ENCODE measurements around the gene TBCK.

Gene TBCK

DNA sequence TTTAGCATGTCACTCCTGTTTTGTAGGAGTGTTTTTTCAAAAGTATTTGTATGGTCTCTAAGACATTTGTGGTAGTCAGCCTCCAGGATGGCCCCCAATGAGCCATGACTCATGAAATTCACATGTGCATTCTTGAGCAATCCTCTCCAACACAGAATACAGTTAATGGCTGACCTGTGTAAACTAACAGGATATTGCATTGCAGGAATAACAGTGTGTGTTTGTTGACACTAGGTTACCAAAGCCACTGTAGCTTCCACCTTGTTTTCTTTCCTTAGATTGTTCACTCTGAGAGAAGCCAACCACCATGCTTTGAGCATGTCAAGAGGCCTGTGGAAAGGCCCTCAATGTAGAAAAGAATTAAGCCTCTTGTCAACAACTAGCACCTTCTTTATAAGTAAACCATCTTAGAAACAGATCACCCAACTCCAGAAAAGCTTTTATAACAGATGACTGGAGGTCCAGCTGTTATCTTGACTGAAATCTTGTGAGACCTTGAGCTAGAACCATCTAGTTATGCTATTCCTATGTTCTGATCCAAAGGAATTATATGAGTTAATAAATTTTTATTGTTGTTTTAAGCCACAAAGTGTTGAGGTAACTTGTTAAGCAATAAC, 28.5 kb downstream of the TBCK start:
- Histone ChIP-seq H3K4me3 (ENCODE audit: low read depth, low read length) (no peak overlapping the region), H3K27ac (ENCODE audit: low read depth, low read length) (peak overlapping the region; percentile 40), H3K9ac (ENCODE audit: low read depth, low read length) (no peak overlapping the region), H3K4me1 (ENCODE audit: control insufficient read depth, insufficient read depth, low read length) (peaks cover 7% of the 10 kb centered on the region; the same call in 1 of the 2 replicates), H3K36me3 (ENCODE audit: control insufficient read depth, insufficient read depth, low read length) (no peaks in the 10 kb centered on the region), H3K9me3 (ENCODE audit: control insufficient read depth, insufficient read depth, low read length) (no peaks in the 10 kb centered on the region), H3K27me3 (ENCODE audit: control insufficient read depth, insufficient read depth, low read length) (no peaks in the 10 kb centered on the region)

DNA sequence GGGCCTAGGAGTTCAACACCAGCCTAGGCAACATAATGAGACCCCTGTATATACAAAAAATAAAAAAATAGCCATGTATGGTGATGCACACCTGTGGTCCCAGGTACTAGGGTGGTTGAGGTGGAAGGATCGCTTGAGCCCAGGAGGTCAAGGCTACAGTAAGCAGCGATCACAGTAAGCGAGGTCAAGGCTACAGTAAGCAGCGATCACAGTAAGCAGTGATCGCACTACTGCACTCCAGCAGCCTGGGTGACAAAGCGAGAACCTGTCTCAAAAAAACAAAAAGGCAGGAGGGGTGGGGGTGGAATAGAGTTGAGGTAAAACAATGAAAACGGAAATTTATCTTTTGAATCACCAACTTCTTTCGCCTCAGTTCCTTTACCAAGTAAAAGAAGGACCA, 29.4 kb downstream of the TBCK start:
- Histone ChIP-seq H3K27ac (ENCODE audit: low read depth, low read length) (no peak overlapping the region), H3K36me3 (ENCODE audit: control insufficient read depth, insufficient read depth, low read length) (no peaks in the 10 kb centered on the region), H3K4me1 (ENCODE audit: control insufficient read depth, insufficient read depth, low read length) (peaks cover 7% of the 10 kb centered on the region; the same call in 1 of the 2 replicates), H3K4me3 (ENCODE audit: low read depth, low read length) (no peak overlapping the region), H3K9me3 (ENCODE audit: control insufficient read depth, insufficient read depth, low read length) (no peaks in the 10 kb centered on the region), H3K9ac (ENCODE audit: low read depth, low read length) (no peak overlapping the region), H3K27me3 (ENCODE audit: control insufficient read depth, insufficient read depth, low read length) (no peaks in the 10 kb centered on the region)

DNA sequence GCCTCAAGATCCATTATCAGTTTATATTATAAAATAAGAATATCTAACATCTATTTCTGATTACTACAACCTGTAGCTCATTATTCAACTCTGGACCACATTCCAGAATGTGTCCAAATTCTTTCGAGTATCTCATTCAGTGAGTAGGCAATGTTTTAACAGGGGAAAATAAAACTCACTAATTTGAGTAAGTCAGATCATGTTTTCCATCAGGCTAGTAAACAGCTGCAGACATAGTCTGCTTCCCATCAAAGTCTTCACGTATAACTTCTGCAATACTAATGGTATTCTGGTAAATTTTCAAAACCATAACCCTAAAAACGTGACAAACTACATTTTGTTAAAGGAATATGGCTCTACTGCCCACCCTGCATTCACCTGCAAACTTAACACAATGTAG, 31.8 kb downstream of the TBCK start:
- no peak overlapping the region for H3K27ac ChIP-seq (ENCODE audit: low read depth, low read length)
- no peak overlapping the region for H3K4me3 ChIP-seq (ENCODE audit: low read depth, low read length)
- no peaks in the 10 kb centered on the region for H3K36me3 ChIP-seq (ENCODE audit: control insufficient read depth, insufficient read depth, low read length)
- no peaks in the 10 kb centered on the region for H3K27me3 ChIP-seq (ENCODE audit: control insufficient read depth, insufficient read depth, low read length)
- H3K9ac ChIP-seq (ENCODE audit: low read depth, low read length): no peak overlapping the region
- H3K4me1 ChIP-seq (ENCODE audit: control insufficient read depth, insufficient read depth, low read length): peaks cover 7% of the 10 kb centered on the region; the same call in 1 of the 2 replicates
- H3K9me3 ChIP-seq (ENCODE audit: control insufficient read depth, insufficient read depth, low read length): no peaks in the 10 kb centered on the region

DNA sequence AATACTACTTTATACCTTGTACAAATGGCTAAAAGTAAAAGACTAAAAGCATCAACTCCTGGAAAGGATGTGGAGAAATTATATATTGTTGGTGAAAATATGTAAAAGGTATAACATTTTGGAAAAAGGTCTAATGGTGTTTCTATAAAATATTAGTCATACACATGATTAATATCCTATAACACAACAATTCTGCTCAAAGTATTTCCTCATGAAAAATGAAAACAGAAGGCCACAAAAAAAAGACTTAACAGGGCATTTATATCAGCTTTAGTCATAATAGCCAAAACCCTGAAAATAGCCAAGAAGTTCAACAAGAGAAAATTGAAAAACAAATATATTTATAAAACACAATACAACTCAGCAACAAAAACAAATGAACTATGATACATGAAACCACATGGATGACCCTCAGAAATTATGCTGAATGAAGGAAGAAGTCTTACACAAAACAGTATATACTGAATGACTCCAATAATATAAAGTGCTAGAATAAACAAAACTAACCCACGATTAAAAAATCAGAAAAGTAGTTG, 38.8 kb downstream of the TBCK start:
- peaks cover 9% of the 10 kb centered on the region for H3K4me1 ChIP-seq (ENCODE audit: control insufficient read depth, insufficient read depth, low read length)
- H3K27ac ChIP-seq (ENCODE audit: low read depth, low read length): no peak overlapping the region
- H3K4me3 ChIP-seq (ENCODE audit: low read depth, low read length): no peak overlapping the region
- H3K27me3 ChIP-seq (ENCODE audit: control insufficient read depth, insufficient read depth, low read length): no peaks in the 10 kb centered on the region
- H3K9ac ChIP-seq (ENCODE audit: low read depth, low read length): no peak overlapping the region
- H3K36me3 ChIP-seq (ENCODE audit: control insufficient read depth, insufficient read depth, low read length): no peaks in the 10 kb centered on the region
- H3K9me3 ChIP-seq (ENCODE audit: control insufficient read depth, insufficient read depth, low read length): no peaks in the 10 kb centered on the region

DNA sequence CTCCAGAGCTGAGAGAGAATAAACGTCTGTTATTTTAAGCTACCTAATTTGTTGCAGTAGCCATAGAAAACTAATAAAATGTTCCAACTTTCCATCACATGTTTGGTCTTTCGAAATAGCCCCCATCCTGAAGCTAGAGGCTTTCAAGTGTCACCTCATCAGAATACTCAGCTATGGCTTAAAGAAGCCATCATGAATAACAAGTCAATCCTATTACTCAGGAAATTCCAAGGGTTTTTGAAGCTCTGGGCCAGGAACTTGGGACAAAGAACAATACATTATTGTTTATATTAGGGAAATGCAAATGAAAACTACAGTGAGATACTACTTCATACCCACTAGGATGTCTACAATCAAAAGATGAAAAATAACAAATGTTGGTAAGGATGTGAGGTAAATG, 42.2 kb downstream of the TBCK start:
- no peaks in the 10 kb centered on the region for H3K9me3 ChIP-seq (ENCODE audit: control insufficient read depth, insufficient read depth, low read length)
- H3K36me3 ChIP-seq (ENCODE audit: control insufficient read depth, insufficient read depth, low read length): no peaks in the 10 kb centered on the region
- peak overlapping the region; percentile 47 for H3K27ac ChIP-seq (ENCODE audit: low read depth, low read length)
- H3K4me1 ChIP-seq (ENCODE audit: control insufficient read depth, insufficient read depth, low read length): peaks cover 9% of the 10 kb centered on the region
- H3K9ac ChIP-seq (ENCODE audit: low read depth, low read length): no peak overlapping the region
- H3K27me3 ChIP-seq (ENCODE audit: control insufficient read depth, insufficient read depth, low read length): no peaks in the 10 kb centered on the region
- no peak overlapping the region; the same call in 1 of the 2 replicates for H3K4me3 ChIP-seq (ENCODE audit: low read depth, low read length)

DNA sequence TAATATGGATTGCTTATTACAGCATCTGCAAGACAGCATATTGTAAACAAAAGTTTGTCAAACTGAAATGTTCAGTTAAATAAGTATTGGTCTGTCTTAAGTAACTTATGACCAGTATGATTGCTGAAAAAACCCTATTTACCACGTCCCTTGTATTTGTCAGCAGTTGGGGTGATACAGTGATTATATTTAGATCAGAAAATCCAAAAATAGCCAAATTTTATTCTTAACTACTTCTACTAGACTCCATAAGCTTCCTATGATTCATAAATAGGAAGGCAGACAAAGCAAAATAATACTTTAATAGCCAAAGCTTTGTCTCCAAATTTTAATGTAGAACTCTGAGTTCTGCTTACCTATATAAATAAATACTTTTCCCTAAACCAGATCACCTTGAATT, 45.3 kb downstream of the TBCK start:
- Histone ChIP-seq H3K27me3 (ENCODE audit: control insufficient read depth, insufficient read depth, low read length) (no peaks in the 10 kb centered on the region), H3K27ac (ENCODE audit: low read depth, low read length) (no peak overlapping the region), H3K9ac (ENCODE audit: low read depth, low read length) (no peak overlapping the region), H3K9me3 (ENCODE audit: control insufficient read depth, insufficient read depth, low read length) (no peaks in the 10 kb centered on the region), H3K4me3 (ENCODE audit: low read depth, low read length) (no peak overlapping the region), H3K4me1 (ENCODE audit: control insufficient read depth, insufficient read depth, low read length) (peaks cover 9% of the 10 kb centered on the region), H3K36me3 (ENCODE audit: control insufficient read depth, insufficient read depth, low read length) (no peaks in the 10 kb centered on the region)

DNA sequence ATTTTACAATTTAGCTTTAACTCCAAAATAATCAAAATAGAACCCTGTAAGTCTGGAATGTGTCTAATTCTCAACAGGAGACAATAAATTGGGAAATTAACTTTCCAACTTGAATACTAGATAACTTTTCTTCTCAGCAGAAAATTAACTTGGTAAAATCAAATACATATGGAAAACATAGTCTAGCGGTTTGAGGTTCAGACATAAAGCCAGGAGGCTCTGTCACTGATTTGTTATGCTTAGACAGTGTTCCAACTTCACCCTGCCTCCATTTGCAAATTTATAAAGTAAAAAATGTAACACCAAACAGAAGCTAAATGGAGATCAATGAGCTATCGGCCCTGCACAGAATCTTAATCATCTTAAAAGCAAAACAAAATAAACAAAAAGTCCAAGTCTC, 46.3 kb downstream of the TBCK start:
- H3K4me1 ChIP-seq (ENCODE audit: control insufficient read depth, insufficient read depth, low read length): peaks cover 9% of the 10 kb centered on the region
- H3K4me3 ChIP-seq (ENCODE audit: low read depth, low read length): no peak overlapping the region
- H3K9ac ChIP-seq (ENCODE audit: low read depth, low read length): no peak overlapping the region
- no peaks in the 10 kb centered on the region for H3K27me3 ChIP-seq (ENCODE audit: control insufficient read depth, insufficient read depth, low read length)
- H3K27ac ChIP-seq (ENCODE audit: low read depth, low read length): no peak overlapping the region
- H3K36me3 ChIP-seq (ENCODE audit: control insufficient read depth, insufficient read depth, low read length): no peaks in the 10 kb centered on the region
- no peaks in the 10 kb centered on the region for H3K9me3 ChIP-seq (ENCODE audit: control insufficient read depth, insufficient read depth, low read length)

DNA sequence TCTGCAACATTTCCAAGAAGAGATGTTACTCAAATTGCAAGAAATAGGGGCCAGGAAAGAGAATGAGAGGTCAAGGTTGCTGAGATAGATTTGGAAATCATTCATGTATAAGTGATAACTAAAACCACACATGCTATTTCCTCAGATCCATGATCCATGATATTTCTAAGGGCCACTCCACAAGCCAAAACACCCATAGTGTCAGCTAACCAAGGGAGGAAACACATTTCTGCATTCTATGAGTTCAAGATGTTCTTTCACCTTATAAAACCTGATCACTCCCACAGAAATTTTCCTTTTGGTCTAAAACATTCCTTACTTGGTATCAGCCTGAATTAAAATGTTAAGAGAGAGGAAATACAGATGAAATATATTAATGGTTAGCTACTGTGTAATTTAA, 47.2 kb downstream of the TBCK start:
- no peaks in the 10 kb centered on the region for H3K27me3 ChIP-seq (ENCODE audit: control insufficient read depth, insufficient read depth, low read length)
- no peaks in the 10 kb centered on the region for H3K36me3 ChIP-seq (ENCODE audit: control insufficient read depth, insufficient read depth, low read length)
- no peak overlapping the region for H3K9ac ChIP-seq (ENCODE audit: low read depth, low read length)
- H3K27ac ChIP-seq (ENCODE audit: low read depth, low read length): no peak overlapping the region
- no peaks in the 10 kb centered on the region for H3K9me3 ChIP-seq (ENCODE audit: control insufficient read depth, insufficient read depth, low read length)
- no peak overlapping the region for H3K4me3 ChIP-seq (ENCODE audit: low read depth, low read length)
- peaks cover 3% of the 10 kb centered on the region for H3K4me1 ChIP-seq (ENCODE audit: control insufficient read depth, insufficient read depth, low read length)

DNA sequence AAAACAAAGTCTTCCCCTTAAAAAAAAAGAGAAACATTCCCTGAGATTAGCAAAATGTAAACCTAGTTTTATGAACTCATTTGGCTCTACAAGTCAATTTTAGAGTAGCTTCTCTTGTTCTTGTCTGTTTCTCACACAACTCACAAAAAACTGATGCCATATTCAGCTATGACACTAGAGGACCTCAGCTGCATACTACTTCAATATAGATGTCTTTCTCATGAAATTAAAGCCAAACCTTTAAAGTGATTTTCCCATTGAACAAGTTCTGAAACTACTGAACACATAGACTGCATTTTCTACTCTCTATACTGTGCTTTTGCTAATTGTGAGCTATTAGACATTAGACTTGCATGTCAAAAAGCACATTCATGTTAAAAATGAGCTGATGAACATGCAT, 49.8 kb downstream of the TBCK start:
- Histone ChIP-seq H3K27ac (ENCODE audit: low read depth, low read length) (no peak overlapping the region), H3K36me3 (ENCODE audit: control insufficient read depth, insufficient read depth, low read length) (no peaks in the 10 kb centered on the region), H3K4me1 (ENCODE audit: control insufficient read depth, insufficient read depth, low read length) (no peaks in the 10 kb centered on the region)

DNA sequence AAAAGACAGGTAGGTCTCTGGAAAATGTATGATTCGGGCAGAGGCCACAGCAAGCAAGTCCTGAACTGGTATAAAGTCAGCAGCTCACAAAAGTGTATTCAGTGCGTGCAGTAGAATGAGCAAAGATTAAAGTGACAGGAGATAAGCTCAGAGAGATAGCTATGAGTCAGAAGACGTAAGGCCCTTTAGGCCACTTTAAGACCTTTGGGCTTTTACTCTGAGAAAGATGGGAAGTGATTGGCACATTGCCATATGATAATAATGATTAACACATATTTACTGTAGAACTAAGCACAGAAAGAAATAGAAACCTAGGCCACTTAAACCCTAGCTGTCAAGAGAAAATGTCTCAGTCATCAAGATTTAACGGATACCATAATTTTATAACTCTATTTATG, 51.7 kb downstream of the TBCK start:
- Histone ChIP-seq H3K9me3 (ENCODE audit: control insufficient read depth, insufficient read depth, low read length) (no peaks in the 10 kb centered on the region), H3K4me1 (ENCODE audit: control insufficient read depth, insufficient read depth, low read length) (peaks cover 4% of the 10 kb centered on the region; the same call in 1 of the 2 replicates), H3K4me3 (ENCODE audit: low read depth, low read length) (no peak overlapping the region), H3K36me3 (ENCODE audit: control insufficient read depth, insufficient read depth, low read length) (no peaks in the 10 kb centered on the region), H3K27me3 (ENCODE audit: control insufficient read depth, insufficient read depth, low read length) (no peaks in the 10 kb centered on the region), H3K9ac (ENCODE audit: low read depth, low read length) (no peak overlapping the region), H3K27ac (ENCODE audit: low read depth, low read length) (no peak overlapping the region)

More for the DNA sequence above, 49.8 kb downstream of the TBCK start:
- Histone ChIP-seq H3K9ac (ENCODE audit: low read depth, low read length) (no peak overlapping the region), H3K9me3 (ENCODE audit: control insufficient read depth, insufficient read depth, low read length) (no peaks in the 10 kb centered on the region), H3K4me3 (ENCODE audit: low read depth, low read length) (no peak overlapping the region), H3K27me3 (ENCODE audit: control insufficient read depth, insufficient read depth, low read length) (no peaks in the 10 kb centered on the region)

DNA sequence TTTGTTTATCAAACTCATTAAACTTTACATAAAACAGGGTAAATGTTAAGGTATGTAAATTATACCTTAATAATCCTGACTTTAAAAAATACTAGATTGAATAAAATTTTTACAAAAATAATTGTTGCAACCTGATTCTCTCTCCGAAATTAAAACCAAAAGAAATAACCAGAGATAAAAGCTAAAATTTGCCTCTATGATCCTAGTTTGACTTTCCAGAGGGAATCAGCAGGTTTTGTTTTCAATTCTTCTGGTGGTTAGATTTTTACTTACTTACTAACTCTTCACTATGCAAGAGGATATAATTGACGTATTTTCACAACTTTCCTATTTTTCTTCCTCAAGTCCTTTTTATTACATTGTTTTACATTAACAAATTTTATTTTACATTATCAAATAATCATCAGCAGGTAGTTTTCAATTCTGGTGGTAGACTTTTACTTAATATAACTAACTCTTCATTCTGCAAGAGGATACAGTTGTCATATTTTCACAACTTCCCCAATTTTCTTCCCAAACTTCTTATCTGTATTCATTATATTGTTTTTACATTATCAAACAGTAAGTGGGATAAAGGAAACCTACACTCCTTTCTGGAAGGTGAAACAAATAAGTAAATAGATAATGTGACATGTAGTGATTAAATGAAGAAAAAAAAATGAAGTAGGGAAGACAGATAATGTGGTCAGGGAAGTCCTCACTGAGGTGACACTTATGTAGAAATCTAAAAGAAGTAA, 52.2 kb downstream of the TBCK start:
- H3K4me1 ChIP-seq (ENCODE audit: control insufficient read depth, insufficient read depth, low read length): peaks cover 10% of the 10 kb centered on the region
- H3K27me3 ChIP-seq (ENCODE audit: control insufficient read depth, insufficient read depth, low read length): no peaks in the 10 kb centered on the region
- H3K4me3 ChIP-seq (ENCODE audit: low read depth, low read length): no peak overlapping the region
- H3K9me3 ChIP-seq (ENCODE audit: control insufficient read depth, insufficient read depth, low read length): no peaks in the 10 kb centered on the region
- no peaks in the 10 kb centered on the region for H3K36me3 ChIP-seq (ENCODE audit: control insufficient read depth, insufficient read depth, low read length)
- H3K9ac ChIP-seq (ENCODE audit: low read depth, low read length): no peak overlapping the region
- no peak overlapping the region for H3K27ac ChIP-seq (ENCODE audit: low read depth, low read length)
